GM19468 (cell line): ENCODE measurements around the gene ZNF470.

Experiments
- ATAC-seq: cut with Tn5 transposase; IDR thresholded peaks from one replicate; pipeline ENCODE4 v1.9.1; 2021; ENCODE audit warnings: mild to moderate bottlenecking, moderate library complexity, moderate number of reproducible peaks; ENCODE audit not compliant: unreplicated experiment; ENCODE audit errors: extremely low read depth

Gene ZNF470

DNA sequence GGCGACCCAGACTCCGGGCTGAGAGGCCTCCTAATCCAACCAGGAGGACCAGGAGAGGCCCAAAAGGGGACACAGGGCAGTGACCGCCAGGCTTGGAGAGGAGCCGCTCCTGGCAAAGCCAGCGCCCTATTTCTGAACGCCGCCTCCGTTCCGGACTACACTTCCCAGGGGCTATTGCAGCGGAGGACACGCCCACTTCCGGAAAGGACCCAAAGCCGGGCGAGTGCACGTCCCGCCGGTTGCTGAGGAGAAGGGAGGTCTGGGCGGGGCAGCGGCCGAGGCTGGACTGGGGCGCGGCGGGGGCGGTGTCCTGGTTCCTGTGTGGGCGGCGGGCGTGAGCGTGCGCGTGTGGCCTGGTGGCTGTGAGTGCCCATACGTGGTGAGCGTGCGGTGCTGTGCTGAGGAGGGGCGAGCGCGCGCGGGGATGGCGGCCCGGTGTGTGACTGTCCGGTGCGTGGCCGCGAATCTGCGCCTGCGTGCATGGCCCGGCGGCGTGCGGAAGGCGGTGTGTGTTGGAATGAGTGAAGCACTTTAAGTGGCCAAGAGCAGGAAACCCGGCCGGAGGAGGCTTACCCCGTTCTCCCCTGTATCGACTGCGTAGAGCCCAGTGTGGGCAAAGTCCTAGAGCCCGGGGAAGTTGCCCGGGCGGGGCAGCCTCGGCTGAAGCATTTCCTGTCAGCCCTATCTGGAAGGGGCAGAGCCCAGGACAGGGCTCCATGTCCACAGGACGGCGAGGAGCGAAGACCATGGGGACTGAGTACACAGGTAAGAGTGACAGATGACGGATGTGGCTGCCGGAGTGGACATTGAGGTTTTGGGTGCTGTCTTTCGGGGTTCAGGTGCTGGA, at the start of gene ZNF470:
ZNF470 (plus strand) TSS at position 195 of the 847 bp plus-strand sequence. CDS start 2,844 bp downstream, outside the sequence.
- peak; percentile 74 for ATAC-seq

DNA sequence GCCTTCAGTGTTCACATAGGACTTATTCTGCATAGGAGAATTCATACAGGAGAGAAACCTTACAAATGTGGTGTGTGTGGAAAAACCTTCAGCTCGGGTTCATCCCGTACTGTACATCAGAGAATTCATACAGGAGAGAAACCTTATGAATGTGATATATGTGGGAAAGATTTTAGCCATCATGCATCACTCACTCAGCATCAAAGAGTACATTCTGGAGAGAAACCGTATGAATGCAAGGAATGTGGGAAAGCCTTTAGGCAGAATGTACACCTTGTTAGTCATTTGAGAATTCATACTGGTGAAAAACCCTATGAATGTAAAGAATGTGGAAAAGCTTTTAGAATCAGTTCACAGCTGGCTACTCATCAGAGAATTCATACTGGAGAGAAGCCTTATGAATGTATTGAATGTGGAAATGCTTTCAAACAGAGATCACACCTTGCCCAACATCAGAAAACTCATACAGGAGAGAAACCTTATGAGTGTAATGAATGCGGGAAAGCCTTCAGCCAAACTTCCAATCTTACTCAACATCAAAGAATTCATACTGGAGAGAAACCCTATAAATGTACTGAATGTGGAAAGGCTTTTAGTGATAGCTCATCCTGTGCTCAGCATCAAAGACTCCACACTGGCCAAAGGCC, 41.9 kb upstream of the ZNF470 start:
- no peak for ATAC-seq

DNA sequence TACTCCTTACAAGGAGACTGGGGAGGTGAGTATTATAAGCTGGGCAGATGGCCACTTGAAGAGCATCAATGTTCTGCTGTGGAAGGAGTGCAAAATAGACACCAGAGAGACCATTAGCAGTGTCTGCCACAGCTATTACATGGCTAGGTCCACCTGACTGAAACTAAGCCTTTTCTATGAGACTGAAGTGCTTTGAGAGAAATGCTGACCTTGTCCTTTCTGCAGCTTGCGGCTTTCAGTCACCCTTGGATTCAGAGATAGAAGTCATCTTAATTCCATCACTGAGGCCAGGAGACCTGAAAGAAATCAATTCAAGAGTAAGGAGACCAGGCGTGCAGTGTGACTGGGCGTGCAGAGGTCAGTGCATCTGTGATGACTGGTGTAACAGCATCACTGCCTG, 29.8 kb upstream of the ZNF470 start:
- ATAC-seq, result no peak

DNA sequence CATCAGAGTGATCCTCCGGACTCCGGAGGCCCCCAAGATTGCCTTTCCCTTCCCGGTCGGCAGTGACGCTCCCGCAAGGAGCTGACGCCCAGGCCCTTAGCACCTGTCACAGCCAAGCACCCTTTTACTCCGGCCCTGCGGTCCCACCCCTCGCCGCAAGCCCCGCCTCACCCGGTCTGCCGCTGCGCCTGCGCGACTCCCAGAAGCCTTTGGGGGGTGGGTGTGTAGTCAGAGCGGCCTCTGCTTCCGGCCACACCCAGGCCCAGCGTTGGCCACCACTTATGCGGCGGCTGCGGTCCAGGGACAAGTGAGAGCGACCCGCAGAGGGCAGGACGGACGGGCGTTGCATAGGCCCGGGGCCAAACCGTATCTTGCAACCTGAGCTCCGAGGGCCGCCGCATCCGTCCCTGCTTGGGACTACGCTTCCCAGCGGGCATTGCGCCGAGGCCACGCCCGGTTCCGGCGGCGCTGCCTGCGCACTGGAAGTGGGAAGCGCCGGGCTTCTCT, 29.0 kb upstream of the ZNF470 start:
- peak; percentile 57 for ATAC-seq

DNA sequence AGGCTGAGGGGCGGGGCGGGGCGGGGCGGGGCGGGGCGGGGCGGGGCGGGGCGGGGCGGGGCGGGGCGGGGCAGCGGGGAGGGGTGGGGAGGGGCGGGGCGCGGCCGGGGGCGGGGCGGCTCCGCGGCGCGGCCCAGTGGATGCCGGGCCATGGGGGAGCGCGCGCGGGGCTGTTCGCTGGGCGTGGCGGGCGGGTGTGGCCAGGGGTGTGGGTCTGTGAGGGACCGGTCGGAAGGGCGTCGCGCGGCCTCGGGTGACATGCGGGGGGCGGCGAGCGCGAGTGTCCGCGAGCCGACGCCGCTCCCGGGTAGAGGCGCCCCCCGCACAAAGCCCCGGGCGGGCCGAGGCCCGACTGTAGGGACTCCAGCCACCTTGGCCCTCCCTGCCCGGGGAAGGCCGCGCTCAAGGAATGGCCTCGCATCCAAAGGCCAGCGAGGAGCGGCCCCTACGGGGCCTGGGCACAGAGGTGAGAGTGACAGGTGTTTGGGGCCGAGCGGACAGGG, 28.5 kb upstream of the ZNF470 start, which contains the start of gene ZFP28:
ZFP28 (plus strand) TSS at position 188 of the 503 bp plus-strand sequence; CDS start at position 259, 71 bp downstream.
- ATAC-seq, result peak; percentile 22

DNA sequence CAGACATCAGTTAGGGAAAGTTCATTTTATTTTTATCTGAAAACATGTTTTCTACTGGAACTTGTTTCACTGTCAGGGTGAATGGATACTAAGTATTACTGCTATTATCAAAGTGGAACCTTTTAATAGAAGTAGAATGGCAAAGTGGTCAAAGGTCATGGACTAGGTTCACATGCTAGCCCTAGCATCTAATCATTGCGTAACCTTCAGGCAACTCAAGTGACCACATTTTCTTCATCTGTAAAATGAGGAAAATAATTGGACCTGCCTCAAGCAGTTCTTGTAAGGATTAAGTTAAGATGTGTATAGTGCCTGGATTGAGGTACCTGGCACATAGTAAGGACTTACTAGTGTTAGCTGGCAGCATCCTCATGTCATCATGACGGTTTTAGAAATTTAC, 23.5 kb upstream of the ZNF470 start:
- ATAC-seq, result no peak

DNA sequence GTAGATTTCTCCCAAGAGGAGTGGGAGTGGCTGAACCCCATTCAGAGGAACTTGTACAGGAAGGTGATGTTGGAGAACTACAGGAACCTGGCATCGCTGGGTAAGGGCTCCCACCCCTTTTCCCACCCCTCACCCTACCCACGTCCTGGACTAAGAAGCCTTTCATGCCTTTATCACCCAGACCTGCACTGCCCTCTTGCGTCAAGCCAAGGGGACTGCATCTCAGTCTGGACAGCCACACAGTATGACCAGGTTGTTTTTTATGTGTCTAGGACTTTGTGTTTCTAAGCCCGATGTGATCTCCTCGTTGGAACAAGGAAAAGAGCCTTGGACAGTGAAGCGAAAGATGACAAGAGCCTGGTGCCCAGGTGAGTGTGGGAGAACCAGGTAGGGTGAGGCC, 19.7 kb upstream of the ZNF470 start:
- ATAC-seq, result no peak

DNA sequence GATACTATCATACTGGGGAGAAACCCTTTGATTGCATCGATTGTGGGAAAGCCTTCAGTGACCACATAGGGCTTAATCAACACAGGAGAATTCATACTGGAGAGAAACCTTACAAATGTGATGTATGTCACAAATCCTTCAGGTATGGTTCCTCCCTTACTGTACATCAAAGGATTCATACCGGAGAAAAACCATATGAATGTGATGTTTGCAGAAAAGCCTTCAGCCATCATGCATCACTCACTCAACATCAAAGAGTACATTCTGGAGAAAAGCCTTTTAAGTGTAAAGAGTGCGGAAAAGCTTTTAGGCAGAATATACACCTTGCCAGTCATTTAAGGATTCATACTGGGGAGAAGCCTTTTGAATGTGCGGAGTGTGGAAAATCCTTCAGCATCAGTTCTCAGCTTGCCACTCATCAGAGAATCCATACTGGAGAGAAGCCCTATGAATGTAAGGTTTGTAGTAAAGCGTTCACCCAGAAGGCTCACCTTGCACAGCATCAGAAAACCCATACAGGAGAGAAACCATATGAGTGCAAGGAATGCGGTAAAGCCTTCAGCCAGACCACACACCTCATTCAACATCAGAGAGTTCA, 12.9 kb upstream of the ZNF470 start:
- no peak for ATAC-seq

DNA sequence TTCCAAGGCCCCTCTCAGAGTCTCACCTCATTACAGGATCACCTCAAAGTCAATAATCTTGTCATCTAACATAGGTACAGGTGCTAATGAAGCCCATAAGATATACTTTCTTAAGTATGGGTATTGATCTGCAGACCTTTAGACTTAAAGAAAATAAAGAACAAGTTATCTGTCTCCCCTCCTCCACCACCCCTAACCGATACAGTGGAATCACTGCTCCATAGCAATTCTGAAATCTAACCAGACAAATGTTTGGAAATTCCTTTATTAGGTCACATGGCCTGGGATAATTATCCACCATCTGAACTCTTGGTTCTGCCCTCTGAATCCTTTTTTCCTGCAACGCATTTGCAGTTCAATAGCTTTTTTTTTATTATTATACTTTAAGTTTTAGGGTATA, 4.5 kb upstream of the ZNF470 start:
- ATAC-seq, result no peak

DNA sequence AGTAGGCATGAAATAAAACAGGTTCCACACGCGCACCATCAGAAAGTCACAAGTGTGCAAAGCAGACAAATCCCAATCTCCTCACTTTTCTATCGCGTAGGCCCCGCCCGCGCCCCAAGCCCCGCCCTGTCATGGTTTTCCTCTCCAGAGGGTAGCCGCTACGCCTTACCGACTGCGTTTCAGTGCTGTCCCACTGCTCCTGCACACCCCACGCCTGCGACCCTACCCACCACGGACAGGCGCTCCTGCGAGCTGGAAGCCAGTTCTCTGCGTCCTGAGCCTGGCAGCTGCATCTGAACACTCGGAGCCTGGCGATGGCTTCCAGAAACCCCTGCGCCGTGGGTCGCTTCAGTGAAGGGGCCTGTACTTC, 379 bp upstream of the ZNF470 start:
- no peak for ATAC-seq

DNA sequence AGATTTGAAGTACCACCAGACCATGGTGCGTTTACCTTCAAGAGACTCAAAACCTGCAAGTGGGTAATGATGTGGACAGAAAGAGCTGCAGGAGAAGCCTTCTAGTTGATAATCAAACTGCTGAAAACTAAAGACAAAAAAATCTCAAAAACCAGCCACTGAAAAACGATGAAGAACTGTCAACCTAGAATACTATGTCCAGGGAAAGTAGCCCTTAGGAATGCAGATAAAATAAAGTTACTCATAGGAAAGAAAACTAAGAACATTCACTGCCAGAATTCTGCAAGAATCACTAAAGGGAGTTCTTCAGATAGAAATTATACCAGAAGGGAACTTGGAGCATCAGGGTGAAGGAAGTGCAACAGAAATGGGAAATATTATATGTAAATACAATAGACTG, 5.3 kb downstream of the ZNF470 start:
- ATAC-seq, result no peak

DNA sequence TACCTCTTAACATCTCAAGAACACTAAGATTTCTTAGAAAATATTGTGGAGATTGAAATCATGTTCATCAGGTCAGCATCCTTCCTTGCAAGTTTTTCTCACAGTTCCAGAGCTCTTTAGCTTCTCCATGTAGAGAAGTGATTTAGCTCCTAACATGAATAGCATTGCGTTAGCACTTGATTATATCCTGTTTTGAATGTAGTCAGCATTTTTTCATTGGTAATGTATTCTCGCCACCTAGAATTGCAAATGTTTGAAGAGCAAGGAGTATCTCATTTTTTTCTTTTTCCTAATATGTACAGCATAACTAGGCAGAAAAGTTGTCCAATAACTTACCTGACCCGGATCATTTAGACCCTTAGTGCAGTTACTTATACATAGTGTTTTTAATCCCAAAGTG, 6.6 kb downstream of the ZNF470 start:
- ATAC-seq, result no peak

DNA sequence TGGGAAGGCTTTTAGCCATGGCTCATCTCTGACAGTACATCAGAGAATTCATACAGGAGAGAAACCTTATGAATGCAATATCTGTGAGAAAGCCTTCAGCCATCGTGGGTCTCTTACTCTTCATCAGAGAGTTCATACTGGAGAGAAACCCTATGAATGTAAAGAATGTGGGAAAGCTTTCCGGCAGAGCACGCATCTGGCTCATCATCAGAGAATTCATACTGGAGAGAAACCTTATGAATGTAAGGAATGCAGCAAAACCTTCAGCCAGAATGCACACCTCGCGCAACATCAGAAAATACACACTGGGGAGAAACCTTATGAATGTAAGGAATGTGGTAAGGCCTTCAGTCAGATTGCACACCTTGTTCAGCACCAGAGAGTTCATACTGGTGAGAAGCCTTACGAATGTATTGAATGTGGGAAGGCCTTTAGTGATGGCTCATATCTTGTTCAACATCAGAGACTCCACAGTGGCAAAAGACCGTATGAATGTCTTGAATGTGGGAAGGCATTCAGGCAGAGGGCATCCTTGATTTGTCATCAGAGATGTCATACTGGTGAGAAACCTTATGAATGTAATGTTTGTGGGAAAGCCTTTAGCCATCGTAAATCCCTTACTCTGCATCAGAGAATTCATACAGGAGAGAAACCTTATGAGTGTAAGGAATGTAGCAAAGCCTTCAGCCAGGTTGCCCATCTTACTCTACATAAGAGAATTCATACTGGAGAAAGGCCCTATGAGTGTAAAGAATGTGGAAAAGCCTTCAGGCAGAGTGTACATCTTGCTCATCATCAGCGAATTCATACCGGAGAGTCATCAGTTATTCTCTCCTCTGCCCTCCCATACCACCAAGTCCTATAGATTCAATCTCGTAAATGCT, 10.7 kb downstream of the ZNF470 start:
- no peak for ATAC-seq

DNA sequence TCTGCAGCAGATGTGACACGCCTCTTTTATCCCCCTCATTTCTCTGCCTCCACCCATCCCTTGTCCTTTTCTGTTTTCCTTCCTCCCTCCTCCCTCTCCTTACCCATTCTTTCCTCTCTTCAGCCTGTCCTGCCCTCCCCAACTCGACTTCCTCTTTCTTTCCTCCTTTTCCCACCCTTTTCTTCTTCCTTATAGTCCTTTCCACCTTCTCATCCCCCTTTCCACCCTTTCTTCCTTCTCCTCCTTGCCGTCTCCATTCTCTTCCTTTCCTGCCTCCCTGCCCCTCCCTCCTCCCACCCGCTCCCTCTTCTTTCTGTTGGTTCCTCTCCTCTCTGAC, 27.1 kb downstream of the ZNF470 start:
- no peak for ATAC-seq

DNA sequence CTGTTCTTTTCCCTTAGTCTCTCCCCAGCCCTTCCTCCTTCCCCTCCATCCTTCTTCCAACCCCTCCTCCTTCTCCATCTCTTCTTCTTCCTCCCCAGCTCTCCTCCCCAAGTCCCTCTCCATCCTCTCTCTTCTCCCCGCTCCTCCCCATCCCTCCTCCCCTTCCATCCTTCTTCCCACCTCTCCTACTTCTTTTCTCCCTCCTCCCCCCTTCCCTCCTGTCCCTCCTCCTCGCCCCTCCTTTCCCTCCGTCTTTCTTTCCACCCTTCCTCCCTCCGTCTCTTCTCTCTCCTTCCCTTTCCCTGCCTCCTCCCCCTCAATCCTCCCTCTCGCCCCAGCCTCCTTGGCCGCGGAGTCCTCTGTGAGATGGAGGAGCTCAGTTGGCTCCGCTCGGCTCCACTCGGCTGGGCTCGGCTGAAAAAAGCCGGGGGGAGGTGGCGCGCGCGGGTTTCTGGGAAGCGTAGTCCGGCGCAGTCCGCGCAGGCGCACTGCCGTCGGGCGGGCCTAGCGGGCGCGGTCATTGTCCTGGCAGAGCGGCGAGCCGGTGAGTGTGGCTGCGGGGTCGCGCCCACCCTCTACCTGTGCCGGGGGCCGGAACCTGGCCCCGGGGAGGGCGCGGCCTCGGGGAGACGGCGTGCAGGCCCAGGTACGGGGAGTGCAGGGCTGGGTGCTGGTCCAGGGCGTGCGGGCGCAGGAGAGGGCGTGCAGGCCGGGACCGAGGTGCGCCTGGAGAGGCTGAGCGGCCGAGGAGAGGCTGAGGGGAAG, 27.7 kb downstream of the ZNF470 start, which contains the start of gene ZNF71:
ZNF71 (plus strand) TSS at position 520 of the 765 bp plus-strand sequence. CDS start 6,257 bp downstream, outside the sequence.
- peak; percentile 74 for ATAC-seq

DNA sequence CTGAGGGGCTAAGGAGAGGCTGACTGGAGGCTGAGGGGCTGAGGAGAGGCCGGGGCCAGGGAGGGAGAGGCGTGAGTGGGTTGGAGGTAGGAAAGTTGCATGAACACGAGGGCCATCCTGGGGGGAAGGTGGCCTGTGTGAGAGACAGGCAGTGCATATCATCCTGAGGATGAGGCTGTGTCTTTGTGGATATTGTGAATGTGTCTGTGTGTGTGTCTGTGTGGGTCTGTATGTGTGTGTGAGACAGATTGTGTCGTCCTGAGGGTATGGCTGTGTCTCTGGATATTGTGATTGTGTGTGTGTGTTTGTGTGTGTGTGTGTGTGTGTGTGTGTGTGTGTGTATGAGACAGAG, 28.3 kb downstream of the ZNF470 start:
- ATAC-seq, result no peak

DNA sequence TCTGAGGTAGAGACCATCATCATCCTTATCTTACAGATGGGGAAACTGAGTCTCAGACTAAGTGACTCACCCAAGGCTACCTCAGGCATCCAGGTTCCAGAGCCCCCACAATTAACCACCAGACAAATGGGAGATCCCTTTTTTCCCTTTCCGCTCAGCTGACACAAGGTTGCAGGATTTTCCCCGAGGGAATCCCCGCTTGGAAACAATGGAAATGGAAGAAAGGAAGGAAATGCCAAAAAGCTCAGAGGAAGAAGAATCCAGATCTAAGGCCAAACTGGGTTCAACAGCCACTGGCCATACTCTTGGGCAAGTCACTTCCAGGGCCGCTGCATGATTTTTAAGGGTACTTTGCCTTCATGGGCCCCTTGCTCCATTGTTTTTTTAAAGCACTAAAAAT, 29.4 kb downstream of the ZNF470 start:
- ATAC-seq, result no peak

DNA sequence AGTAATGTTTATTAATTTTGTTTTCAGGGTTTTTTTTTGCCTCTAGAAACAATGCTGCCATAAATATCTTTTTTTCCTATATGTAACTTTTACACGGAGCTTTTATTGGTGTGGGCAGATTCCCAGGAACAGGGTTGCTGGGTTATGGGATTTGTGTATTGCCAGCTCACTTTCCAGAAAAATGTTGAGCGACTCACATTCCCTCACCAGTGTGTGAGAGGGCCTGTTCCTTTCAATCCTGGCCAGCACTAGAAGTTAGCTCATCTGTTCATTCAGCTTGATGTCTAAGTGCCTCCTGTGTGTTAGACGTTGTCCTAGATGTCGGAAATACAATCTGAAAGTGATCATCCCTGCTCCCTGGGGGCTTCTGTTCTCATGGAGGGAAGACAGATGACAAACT, 30.4 kb downstream of the ZNF470 start:
- ATAC-seq, result no peak

DNA sequence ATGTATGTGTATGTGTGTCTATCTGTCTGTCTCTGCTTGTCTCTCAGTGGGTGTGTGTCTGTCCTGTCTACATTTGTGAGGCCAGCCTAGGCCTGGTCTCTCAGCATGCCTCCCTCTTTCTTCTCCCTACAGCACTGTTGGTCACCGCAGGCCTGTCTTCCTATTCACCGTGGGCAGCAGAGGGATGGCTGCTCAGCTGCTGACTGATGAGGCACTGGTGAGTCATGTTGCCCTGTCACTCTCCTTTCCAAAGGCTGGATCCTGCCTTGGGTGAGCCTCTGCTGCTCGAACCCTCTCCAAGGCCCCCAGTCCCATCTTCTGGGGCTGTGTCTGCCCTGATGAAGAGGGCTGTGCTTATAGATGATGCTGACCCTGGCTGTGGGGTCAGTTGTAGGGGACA, 34.1 kb downstream of the ZNF470 start:
- ATAC-seq, result no peak
